Urinary bladder (tissue), 4 donors: ENCODE measurements around the gene PLXND1. TPM values are rescaled to one million over a fixed set of nuclear protein-coding genes. Genes with fewer than 3 reads are reported as not detected.

Source experiments
- DNase-seq: peaks from one replicate; pipeline ENCODE4 v3.0.0-alpha.2; 2015; ENCODE audit errors: extremely low spot score
- H3K27ac ChIP-seq: one replicate; pipeline ENCODE4 v1.5.1; 2013; ENCODE audit warnings: low read depth, mild to moderate bottlenecking, moderate library complexity
- H3K36me3 ChIP-seq: one replicate; pipeline ENCODE4 v1.6.1; 2013; ENCODE audit warnings: mild to moderate bottlenecking, moderate library complexity; ENCODE audit not compliant: insufficient read depth
- H3K4me1 ChIP-seq: one replicate; pipeline ENCODE4 v1.6.1; 2013; ENCODE audit warnings: mild to moderate bottlenecking, moderate library complexity; ENCODE audit not compliant: insufficient read depth
- H3K4me3 ChIP-seq: one replicate; pipeline ENCODE4 v1.5.1; 2013; ENCODE audit warnings: low read depth, low read length
- WGBS: extraction: QIAGEN DNeasy Blood & Tissue Kit; methylation state at CpG from one replicate; pipeline ENCODE4 v1.1.7; 2013; 5-methylcytosine and 5-hydroxymethylcytosine counted together
- polyA plus RNA-seq: library from polyadenylated mRNA; stranded (reverse); fragments of 200-250 nt; gene quantifications from one replicate; pipeline ENCODE4 v1.2.3, GENCODE V29; 2013
- total RNA-seq: library from RNA; depleted of rRNA; stranded (reverse); fragments of >200 nt; gene quantifications from one replicate; pipeline ENCODE4 v1.2.3, GENCODE V29; 2014
- donor health status: healthy with polysubstance abuse.
- donor health status: healthy.

PLXND1 gene
- total and polyA plus RNA-seq, 2 donors: 70.3 to 126 TPM

DNA sequence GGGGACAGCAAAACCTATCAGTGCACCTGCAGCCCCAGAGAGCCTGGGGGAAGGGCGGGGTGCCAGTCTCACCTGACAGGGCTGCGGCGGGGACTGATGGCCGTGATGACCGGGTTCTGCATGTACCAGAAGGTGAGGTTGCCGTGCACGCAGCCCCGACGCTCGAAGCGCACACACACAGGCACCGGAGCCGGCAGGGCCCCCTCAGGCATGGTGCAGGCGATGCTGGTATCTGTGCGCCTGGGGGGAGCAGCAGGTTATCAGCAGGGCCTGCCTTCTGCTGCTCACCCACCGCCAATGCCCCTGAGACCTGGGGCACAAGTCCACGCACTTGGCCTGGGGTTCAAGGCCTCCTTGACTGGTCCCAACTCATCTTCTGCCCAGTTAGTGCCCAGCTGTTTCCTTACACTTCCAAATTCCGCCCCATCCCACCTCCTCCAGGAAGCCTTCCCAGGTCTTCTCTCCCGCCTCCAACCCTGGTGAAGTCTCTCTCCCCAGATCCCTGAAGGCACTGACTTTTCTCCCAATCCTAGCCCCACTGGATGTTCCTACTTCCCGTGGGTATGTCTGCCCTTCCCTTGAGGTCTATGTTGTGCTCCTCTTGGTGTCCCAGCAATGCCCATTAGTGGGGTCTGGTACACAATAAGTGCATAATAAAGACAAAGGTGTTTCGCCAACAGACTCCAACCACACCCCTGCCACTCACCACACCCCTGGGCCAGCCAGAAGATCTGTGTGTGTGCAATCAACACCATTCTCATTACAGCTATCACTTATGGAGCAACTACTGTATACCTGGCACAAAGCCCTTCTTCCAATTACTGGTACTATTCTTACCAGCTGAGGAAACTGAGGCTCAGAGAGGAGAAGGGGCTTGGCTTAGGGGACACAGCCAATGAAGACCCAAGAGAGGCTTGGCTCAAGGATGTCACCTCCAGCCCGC, 34.6 kb downstream of the PLXND1 start:
- H3K4me1 ChIP-seq: no peaks in the 10 kb centered on the region
- H3K4me3 ChIP-seq: no peak overlapping the region
- H3K36me3 ChIP-seq: peaks cover 2% of the 10 kb centered on the region
- no peak for DNase-seq
- 96% methylated on average over 22 of the region's 22 CpGs for WGBS
- H3K27ac ChIP-seq: no peak overlapping the region

DNA sequence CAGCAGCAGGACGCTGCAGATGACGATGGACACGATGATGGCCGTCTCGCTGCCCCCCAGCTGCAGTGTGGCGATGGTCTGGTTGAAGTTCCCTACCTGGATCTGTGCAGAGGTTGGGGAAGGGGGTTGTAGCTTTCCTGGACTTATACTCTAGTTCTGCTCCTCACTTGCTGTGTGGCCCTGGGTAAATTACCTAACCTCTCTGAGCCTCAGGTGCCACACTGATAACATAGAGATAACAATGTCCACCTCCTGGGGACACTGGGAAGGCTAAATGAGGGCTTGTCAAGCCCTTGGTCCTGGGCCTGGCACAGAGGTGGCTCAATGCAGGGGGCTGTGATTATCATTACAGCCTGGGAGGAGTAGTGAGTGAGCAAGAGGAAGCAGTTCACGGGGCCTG, 36.6 kb downstream of the PLXND1 start:
- H3K4me3 ChIP-seq: no peak overlapping the region
- no peaks in the 10 kb centered on the region for H3K4me1 ChIP-seq
- H3K27ac ChIP-seq: no peak overlapping the region
- 88% methylated on average over 7 of the region's 7 CpGs for WGBS
- DNase-seq: no peak
- H3K36me3 ChIP-seq: peaks cover 2% of the 10 kb centered on the region

DNA sequence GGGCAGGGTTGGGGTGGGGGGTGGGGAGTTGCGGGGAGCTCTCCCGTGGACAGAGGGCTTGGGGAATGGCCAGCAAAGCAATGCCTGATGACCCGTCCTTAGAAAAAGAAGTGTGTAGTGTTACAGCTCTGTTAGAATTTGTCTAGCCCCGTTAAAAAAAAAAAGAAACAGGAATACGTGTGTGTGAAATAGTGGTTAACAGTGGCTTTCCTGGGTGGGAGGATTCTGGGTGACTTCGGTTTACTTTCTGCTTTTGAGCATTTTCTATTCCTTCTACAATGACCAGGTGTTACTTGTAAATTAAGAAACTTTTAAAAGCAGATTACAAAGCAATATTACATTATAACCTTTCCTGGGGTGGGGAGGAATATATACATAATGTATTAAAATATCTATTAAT, 38.5 kb downstream of the PLXND1 start:
- DNase-seq: no peak
- no peak overlapping the region for H3K4me3 ChIP-seq
- H3K27ac ChIP-seq: no peak overlapping the region
- H3K36me3 ChIP-seq: peaks cover 2% of the 10 kb centered on the region
- no peaks in the 10 kb centered on the region for H3K4me1 ChIP-seq
- 57% methylated on average over 6 of the region's 6 CpGs for WGBS

DNA sequence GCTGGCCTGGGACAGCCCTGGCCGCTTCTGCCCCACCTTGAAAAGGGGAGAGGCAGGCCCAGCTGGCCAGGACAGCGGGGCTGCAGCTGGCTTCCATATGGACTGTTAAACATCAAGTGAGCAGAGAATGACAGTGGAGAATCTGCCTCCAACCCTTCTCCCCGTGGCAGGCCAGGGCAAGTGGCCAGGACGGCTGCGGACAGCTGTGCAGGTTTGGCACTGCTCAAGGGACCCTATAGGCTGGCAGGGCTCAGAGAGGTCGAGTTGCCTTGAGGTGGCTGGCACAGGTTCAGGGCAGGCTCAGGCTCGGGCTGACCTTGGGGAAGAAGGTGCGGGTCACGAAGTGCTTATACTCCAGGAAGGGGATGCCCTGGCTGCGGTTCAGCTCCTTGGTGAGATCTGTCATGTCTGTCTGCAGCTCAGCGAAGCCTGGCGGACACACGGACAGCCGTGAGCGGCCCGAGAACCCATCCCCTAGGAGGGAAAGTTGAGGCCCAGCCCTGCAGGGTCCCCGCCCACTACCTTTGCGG, 39.2 kb downstream of the PLXND1 start:
- Histone ChIP-seq H3K4me1 (no peaks in the 10 kb centered on the region), H3K4me3 (no peak overlapping the region), H3K27ac (peak overlapping the region; percentile 54), H3K36me3 (peaks cover 2% of the 10 kb centered on the region)
- no peak for DNase-seq
- 59% methylated on average over 18 of the region's 18 CpGs for WGBS

DNA sequence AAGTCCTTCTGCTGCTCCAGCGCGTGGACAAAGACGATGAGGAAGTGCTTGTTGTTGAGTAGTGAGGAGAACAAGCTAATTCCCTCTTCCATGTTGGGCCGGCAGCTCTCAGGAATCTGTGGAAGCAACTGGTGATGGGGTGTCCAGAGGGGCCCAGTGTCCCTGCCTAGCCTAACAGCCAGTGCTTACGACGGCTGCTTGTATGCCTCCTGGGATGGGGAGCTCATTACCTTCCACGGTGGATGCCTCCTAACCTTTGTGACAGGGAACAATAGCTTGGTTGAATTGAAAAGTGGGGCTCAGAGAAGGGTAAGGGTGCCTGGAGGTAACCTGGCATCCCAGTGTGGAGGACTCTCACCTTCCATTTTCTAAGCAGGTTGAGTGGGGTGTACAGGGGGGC, 40.6 kb downstream of the PLXND1 start:
- Histone ChIP-seq H3K4me1 (no peaks in the 10 kb centered on the region), H3K27ac (no peak overlapping the region), H3K4me3 (no peak overlapping the region), H3K36me3 (peaks cover 2% of the 10 kb centered on the region)
- no peak for DNase-seq
- 97% methylated on average over 7 of the region's 7 CpGs for WGBS

DNA sequence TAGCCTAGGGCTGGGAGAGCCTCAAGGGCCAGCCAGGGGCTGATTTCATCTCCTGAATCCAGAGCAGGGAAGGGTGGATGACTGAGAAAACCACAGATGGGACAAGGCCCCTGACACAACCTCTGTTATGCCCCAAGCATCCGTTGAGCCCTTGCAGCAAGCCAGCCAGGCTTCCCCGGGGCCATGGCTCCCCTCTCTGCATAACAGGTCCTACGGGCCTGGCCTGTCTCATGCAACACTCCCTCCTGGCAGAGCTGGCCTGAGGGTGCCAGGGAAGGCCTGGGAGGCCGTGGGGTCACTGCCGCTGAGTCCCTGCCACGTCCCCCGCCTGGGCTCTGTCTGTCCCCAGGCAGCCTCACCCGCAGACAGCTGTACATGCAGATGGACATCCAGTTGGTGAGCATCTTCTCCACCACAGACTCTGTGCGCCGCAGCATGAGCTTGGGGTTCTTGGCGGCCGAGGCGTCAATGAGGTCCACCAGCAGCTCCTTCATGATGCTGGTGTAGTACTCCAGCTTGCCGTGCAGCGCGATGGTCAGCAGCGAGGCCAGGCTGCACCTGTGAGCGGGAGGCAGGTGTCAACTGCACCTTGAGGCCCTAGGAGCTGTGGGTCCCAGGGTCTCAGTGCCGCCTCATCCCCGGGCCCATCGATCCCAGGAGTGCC, 41.4 kb downstream of the PLXND1 start:
- WGBS: 92% methylated on average over 21 of the region's 21 CpGs
- Histone ChIP-seq H3K36me3 (no peaks in the 10 kb centered on the region), H3K27ac (no peak overlapping the region), H3K4me3 (no peak overlapping the region), H3K4me1 (no peaks in the 10 kb centered on the region)
- no peak for DNase-seq

DNA sequence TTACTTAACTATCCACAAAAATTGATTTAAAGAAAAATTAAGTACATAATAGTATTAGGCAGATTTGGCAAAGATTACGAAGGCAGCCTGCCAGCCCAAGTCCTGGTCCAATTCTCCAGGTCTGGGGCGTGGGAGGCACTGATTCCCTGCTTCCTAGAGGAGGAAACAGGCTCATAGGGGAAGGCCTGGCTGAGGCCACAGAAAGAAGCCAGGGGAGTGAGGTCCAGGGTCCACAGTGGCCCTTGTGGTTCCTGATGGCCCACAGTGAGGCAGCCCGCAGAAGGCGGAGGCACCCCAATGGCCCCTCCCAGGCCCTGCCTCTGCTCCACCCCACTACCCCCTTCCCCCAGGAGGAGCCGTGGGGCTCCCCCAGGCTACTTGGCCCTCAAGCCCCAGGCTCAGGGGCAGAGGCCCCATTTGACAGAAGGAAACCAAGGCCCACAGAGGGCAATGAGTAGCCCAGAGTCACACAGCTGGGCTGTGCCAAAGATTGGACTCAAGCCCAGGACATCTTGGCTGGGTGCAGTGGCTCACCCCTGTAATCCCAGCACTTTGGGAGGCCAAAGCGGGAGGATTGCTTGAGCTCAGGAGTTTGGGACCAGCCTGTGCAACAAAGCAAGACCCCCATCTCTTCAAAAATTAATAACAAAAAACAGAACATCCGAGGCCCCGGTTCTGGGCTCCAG, 42.5 kb downstream of the PLXND1 start:
- H3K4me3 ChIP-seq: no peak overlapping the region
- H3K36me3 ChIP-seq: no peaks in the 10 kb centered on the region
- no peak for DNase-seq
- 73% methylated on average over 8 of the region's 8 CpGs for WGBS
- H3K4me1 ChIP-seq: no peaks in the 10 kb centered on the region
- no peak overlapping the region for H3K27ac ChIP-seq

DNA sequence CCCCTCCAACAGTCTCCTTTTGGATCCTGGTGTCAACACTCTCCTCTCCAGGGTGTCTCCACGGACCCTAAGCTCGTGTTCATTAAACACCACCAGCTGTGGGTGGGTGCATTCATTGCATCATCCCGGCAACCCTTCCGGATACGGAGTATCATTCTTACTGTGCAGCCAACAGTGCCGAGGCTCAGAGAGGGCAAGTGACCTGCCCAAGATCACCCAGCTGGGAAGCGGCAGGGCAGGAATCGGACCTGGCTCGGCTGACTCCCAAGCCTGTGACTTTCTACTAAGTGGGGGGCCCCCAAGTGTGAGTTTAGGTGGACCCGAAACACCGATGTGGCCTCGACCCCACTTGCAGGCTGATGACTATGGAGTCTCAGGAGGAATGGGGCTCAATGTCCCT, 43.1 kb downstream of the PLXND1 start:
- WGBS: 91% methylated on average over 12 of the region's 12 CpGs

DNA sequence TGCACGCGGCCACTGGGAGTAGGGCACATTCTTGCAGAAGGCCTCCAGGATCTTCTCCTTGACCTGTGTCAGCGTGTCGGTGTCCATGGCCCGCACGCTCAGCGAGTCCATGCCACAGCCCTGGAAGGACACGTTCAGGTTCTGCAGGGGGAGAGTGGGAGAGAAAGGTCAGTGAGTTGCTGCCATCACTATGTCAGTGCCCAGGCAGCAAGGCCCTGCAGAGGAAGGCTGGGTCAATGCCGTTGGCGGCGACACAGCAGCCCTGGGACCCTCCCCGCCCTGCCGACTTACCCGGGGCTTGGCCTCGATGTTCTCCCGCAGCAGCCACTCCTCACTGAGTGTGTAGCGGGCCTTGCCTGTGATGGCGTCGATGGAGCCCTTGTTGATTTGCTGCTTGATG, 43.7 kb downstream of the PLXND1 start:
- H3K36me3 ChIP-seq: no peaks in the 10 kb centered on the region
- 88% methylated on average over 19 of the region's 19 CpGs for whole genome bisulfite sequencing
- no peak for DNase-seq
- H3K4me1 ChIP-seq: no peaks in the 10 kb centered on the region
- H3K4me3 ChIP-seq: no peak overlapping the region
- H3K27ac ChIP-seq: no peak overlapping the region

More for the DNA sequence above, 43.1 kb downstream of the PLXND1 start:
- Histone ChIP-seq H3K27ac (no peak overlapping the region), H3K4me1 (no peaks in the 10 kb centered on the region), H3K36me3 (no peaks in the 10 kb centered on the region), H3K4me3 (no peak overlapping the region)
- no peak for DNase-seq

DNA sequence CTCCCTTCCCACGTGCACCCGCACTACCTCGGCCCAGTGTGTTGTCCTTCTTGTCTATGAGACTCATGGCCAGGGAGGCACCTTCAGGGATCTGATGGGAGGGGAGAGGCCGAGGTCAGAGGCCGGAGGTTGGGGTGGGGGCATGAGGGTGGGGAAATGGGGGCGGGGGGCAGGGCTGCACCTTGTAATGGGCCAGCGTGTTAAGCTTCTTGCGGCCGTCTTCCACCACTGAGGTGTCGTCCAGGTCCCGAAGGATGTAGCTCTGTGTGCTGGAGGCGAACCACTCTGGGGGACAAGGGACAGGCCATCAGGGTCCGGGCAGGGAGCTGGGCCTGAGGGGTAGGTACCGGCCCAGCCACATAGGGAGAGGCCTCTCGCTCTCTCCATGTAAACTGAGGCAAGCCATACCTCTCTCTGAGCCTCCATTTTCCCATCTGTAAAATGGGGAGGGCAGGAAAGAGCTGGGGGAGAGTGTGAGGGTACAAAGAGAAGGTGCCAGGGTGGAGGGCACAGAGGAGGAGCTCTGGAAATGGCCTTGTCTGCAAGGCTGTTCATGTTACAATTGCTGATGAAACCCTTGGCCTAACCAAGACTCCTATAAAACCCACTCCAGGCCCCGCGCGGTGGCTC, 44.7 kb downstream of the PLXND1 start:
- no peak overlapping the region for H3K4me3 ChIP-seq
- H3K36me3 ChIP-seq: peaks cover 2% of the 10 kb centered on the region
- 76% methylated on average over 18 of the region's 18 CpGs for WGBS
- no peaks in the 10 kb centered on the region for H3K4me1 ChIP-seq
- no peak overlapping the region for H3K27ac ChIP-seq
- DNase-seq: no peak

DNA sequence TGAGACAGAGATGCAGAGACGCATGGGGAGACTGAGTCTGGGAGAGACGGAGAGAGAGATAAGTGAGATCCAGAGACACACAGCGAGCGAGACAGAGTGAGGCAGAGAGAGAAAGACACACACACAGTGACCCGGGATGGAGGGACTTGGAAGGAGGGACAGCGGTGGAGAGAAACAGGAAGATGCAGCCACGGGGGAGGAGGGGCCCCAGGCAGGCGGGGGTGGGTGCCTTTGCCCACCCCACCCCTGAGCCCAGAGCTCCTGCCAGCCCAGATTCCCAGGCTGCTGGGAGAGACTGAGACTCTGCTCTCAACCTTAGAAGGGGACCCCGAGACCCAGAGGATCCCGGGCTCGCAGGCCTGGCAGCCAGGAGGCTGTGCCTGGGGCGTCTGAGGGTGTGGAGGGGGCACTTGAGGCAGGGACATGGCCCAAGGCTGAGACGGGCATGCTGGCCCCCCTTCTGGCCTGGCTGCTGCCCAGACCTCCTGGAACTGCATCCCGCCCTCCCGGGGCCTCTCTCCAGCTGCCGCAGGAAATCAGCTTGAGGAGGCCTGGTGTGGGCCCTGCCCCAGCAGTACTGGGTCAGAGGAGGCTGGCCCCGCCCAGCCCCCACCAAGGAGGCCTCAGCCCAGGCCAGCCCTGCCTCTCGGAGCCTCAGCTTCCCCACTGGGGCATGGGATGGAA, 45.4 kb downstream of the PLXND1 start:
- peak overlapping the region; percentile 80 for H3K27ac ChIP-seq
- H3K4me1 ChIP-seq: no peaks in the 10 kb centered on the region
- no peak for DNase-seq
- 20% methylated on average over 18 of the region's 18 CpGs for WGBS
- peaks cover 2% of the 10 kb centered on the region for H3K36me3 ChIP-seq
- no peak overlapping the region for H3K4me3 ChIP-seq

DNA sequence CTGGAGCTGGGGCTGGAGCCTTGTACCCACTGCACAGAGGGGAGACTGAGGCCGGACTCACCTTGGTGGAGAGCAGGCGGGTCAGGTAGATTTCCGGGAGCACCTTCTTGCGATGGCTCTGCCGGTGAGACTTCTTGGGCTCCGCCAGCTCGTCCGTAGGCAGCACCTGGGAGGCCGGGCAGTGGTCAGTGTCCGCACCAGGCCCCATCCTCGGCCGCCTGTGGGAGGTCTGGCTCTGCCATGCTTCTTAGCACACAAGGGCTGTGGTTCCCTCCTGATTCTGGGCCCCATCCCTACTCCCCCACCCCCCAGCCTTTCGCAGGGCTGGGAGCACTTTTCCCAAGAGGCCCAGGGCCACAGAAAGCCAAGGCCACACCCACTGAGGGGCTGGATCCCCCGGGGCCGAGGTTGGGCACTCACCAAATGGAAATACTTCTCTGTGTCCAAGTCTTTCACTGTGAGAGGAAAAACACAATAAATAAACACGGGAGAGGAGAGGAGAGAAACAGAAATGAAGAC, 46.1 kb downstream of the PLXND1 start:
- Histone ChIP-seq H3K36me3 (peaks cover 2% of the 10 kb centered on the region), H3K4me1 (no peaks in the 10 kb centered on the region), H3K27ac (peak overlapping the region; percentile 43), H3K4me3 (no peak overlapping the region)
- no peak for DNase-seq
- WGBS: 61% methylated on average over 16 of the region's 16 CpGs
